Duodenal mucosa (tissue), 2 donors: ENCODE data around the gene NFATC3.
"Not testable (repeated sequence)": the region's sequence is repeated elsewhere in the genome, so short reads cannot be mapped to it uniquely, and the experiment has no call there.

Experiments
- H3K27ac ChIP-seq: one replicate; pipeline ENCODE4 v1.7.0; 2013; ENCODE audit warnings: low read depth, low read length
- H3K27me3 ChIP-seq, 2 donors: one replicate each; pipeline ENCODE4 v1.7.0; 2013; ENCODE audit warnings: low read length in 2 of 2, control low read depth in 1 of 2; ENCODE audit not compliant: insufficient read depth in 2 of 2, control insufficient read depth in 1 of 2
- H3K36me3 ChIP-seq, 2 donors: one replicate each; pipeline ENCODE4 v1.7.0; 2013; ENCODE audit warnings: low read length in 2 of 2, control low read depth in 1 of 2; ENCODE audit not compliant: insufficient read depth in 2 of 2, control insufficient read depth in 1 of 2
- H3K4me1 ChIP-seq, 2 donors: one replicate each; pipeline ENCODE4 v1.7.0; 2013; ENCODE audit warnings: low read length in 2 of 2, control low read depth in 1 of 2; ENCODE audit not compliant: insufficient read depth in 2 of 2, control insufficient read depth in 1 of 2
- H3K4me3 ChIP-seq, 2 donors: one replicate each; pipeline ENCODE4 v1.7.0; 2013; ENCODE audit warnings: low read length in 2 of 2, low read depth in 1 of 2
- H3K9ac ChIP-seq, 2 donors: one replicate each; pipeline ENCODE4 v1.7.0; 2013; ENCODE audit warnings: low read length in 2 of 2, low read depth in 1 of 2
- H3K9me3 ChIP-seq, 2 donors: one replicate each; pipeline ENCODE4 v1.7.0; 2013; ENCODE audit warnings: low read length in 2 of 2, control low read depth in 1 of 2; ENCODE audit not compliant: control insufficient read depth in 1 of 2

Gene NFATC3

GRCh38 chr16:68089067-68089466, 3.9 kb downstream of the NFATC3 start:
- H3K27me3 ChIP-seq = no peaks in the 10 kb centered on the region
- H3K9ac ChIP-seq = no peak overlapping the region
- H3K36me3 ChIP-seq = no peaks in the 10 kb centered on the region
- H3K9me3 ChIP-seq = no peaks in the 10 kb centered on the region
- H3K27ac ChIP-seq = no peak overlapping the region
- peaks cover 35 to 58% of the 10 kb centered on the region in 2 donors for H3K4me1 ChIP-seq
- H3K4me3 ChIP-seq = no peak overlapping the region

GRCh38 chr16:68090130-68090529, 5.0 kb downstream of the NFATC3 start:
- Histone ChIP-seq H3K9ac (no peak overlapping the region), H3K27me3 (no peaks in the 10 kb centered on the region), H3K9me3 (no peaks in the 10 kb centered on the region), H3K4me3 (no peak overlapping the region), H3K4me1 (peaks cover 30 to 62% of the 10 kb centered on the region in 2 donors), H3K36me3 (no peaks in the 10 kb centered on the region), H3K27ac (no peak overlapping the region)

GRCh38 chr16:68090533-68090932, 5.4 kb downstream of the NFATC3 start:
- Histone ChIP-seq H3K36me3 (no peaks in the 10 kb centered on the region), H3K27me3 (no peaks in the 10 kb centered on the region), H3K27ac (no peak overlapping the region), H3K4me1 (peaks cover 30 to 64% of the 10 kb centered on the region in 2 donors), H3K4me3 (no peak overlapping the region), H3K9ac (no peak overlapping the region), H3K9me3 (no peaks in the 10 kb centered on the region)

GRCh38 chr16:68091380-68092261, 6.5 kb downstream of the NFATC3 start:
- no peak overlapping the region for H3K27ac ChIP-seq
- H3K9ac ChIP-seq = no peak overlapping the region
- no peaks in the 10 kb centered on the region for H3K27me3 ChIP-seq
- H3K36me3 ChIP-seq = no peaks in the 10 kb centered on the region
- no peaks in the 10 kb centered on the region for H3K9me3 ChIP-seq
- peaks cover 29 to 72% of the 10 kb centered on the region in 2 donors for H3K4me1 ChIP-seq
- no peak overlapping the region for H3K4me3 ChIP-seq

- not testable (repeated sequence) for H3K4me3 ChIP-seq, H3K9ac ChIP-seq, H3K9me3 ChIP-seq, H3K27ac ChIP-seq, H3K27me3 ChIP-seq, H3K36me3 ChIP-seq
- peaks cover 25 to 73% of the 10 kb centered on the region in 2 donors for H3K4me1 ChIP-seq
These were observed 7.1 kb downstream of the NFATC3 start for GRCh38 chr16:68092275-68092674.

GRCh38 chr16:68093816-68094613, 8.8 kb downstream of the NFATC3 start:
- no peak overlapping the region for H3K4me3 ChIP-seq
- H3K9ac ChIP-seq = no peak overlapping the region
- H3K9me3 ChIP-seq = no peaks in the 10 kb centered on the region
- H3K36me3 ChIP-seq = no peaks in the 10 kb centered on the region
- H3K27me3 ChIP-seq = no peaks in the 10 kb centered on the region
- peaks cover 27 to 70% of the 10 kb centered on the region in 2 donors for H3K4me1 ChIP-seq
- no peak overlapping the region for H3K27ac ChIP-seq

GRCh38 chr16:68094614-68094934, 9.4 kb downstream of the NFATC3 start:
- Histone ChIP-seq H3K9ac (no peak overlapping the region), H3K4me3 (no peak overlapping the region), H3K36me3 (no peaks in the 10 kb centered on the region), H3K27ac (no peak overlapping the region), H3K4me1 (peaks cover 24 to 65% of the 10 kb centered on the region in 2 donors), H3K9me3 (no peaks in the 10 kb centered on the region), H3K27me3 (no peaks in the 10 kb centered on the region)

GRCh38 chr16:68096491-68096890, 11.3 kb downstream of the NFATC3 start:
- H3K27ac ChIP-seq = no peak overlapping the region
- H3K36me3 ChIP-seq = no peaks in the 10 kb centered on the region
- peaks cover 18 to 47% of the 10 kb centered on the region in 2 donors for H3K4me1 ChIP-seq
- H3K4me3 ChIP-seq = no peak overlapping the region
- H3K27me3 ChIP-seq = no peaks in the 10 kb centered on the region
- no peak overlapping the region for H3K9ac ChIP-seq
- H3K9me3 ChIP-seq = no peaks in the 10 kb centered on the region

- Histone ChIP-seq H3K9me3 (no peaks in the 10 kb centered on the region), H3K27me3 (no peaks in the 10 kb centered on the region), H3K36me3 (no peaks in the 10 kb centered on the region), H3K4me1 (peaks cover 12 to 41% of the 10 kb centered on the region in 2 donors), H3K27ac (no peak overlapping the region), H3K4me3 (no peak overlapping the region), H3K9ac (no peak overlapping the region)
These were observed 11.9 kb downstream of the NFATC3 start for GRCh38 chr16:68097088-68097487.

GRCh38 chr16:68097895-68098294, 12.7 kb downstream of the NFATC3 start:
- H3K27me3 ChIP-seq = no peaks in the 10 kb centered on the region
- H3K4me3 ChIP-seq = no peak overlapping the region
- H3K36me3 ChIP-seq = no peaks in the 10 kb centered on the region
- no peak overlapping the region for H3K27ac ChIP-seq
- H3K9ac ChIP-seq = no peak overlapping the region
- no peaks in the 10 kb centered on the region for H3K9me3 ChIP-seq
- H3K4me1 ChIP-seq = peaks cover 12 to 39% of the 10 kb centered on the region in 2 donors
